GM12892 (cell line): ENCODE results near the gene DDX10.

Experiments used
- POLR2A ChIP-seq: IDR thresholded peaks from 2 replicates; pipeline ENCODE4 v1.6.1; 2011; ENCODE audit warnings: low read depth, low read length, control low read depth
- POLR2AphosphoS5 ChIP-seq: IDR thresholded peaks from 2 replicates; pipeline ENCODE4 v1.6.1; 2011; ENCODE audit warnings: low read depth, low read length, control low read depth
- TAF1 ChIP-seq: IDR thresholded peaks from 2 replicates; pipeline ENCODE4 v1.6.1; 2011; ENCODE audit warnings: low read depth, mild to moderate bottlenecking, control low read depth, low read length, borderline replicate concordance

GRCh38 chr11:108916290-108916689, 251.4 kb downstream of the DDX10 start:
- TF ChIP-seq POLR2A: no peak
- no peak for TF ChIP-seq TAF1
- no peak for TF ChIP-seq POLR2AphosphoS5
